ENCODE measurements around the gene MSRB2.
"Not testable (repeated sequence)": the region's sequence is repeated elsewhere in the genome, so short reads cannot be mapped to it uniquely, and the experiment has no call there.

The MSRB2 gene

GRCh38 chr10:23070092-23070912 lies 25.1 kb upstream of the MSRB2 start:
- not testable (repeated sequence) for DNase-seq

GRCh38 chr10:23070913-23071218 lies 24.5 kb upstream of the MSRB2 start:
- DNase-seq: no peak

- DNase-seq: not testable (repeated sequence)
These were observed 22.8 kb upstream of the MSRB2 start for GRCh38 chr10:23072593-23072992.

- DNase-seq: no peak
These were observed 21.9 kb upstream of the MSRB2 start for GRCh38 chr10:23073527-23073926.

GRCh38 chr10:23075672-23076071 lies 19.7 kb upstream of the MSRB2 start:
- no peak for DNase-seq

GRCh38 chr10:23078114-23078513 lies 17.3 kb upstream of the MSRB2 start:
- DNase-seq: no peak

- no peak for DNase-seq
These were observed 15.7 kb upstream of the MSRB2 start for GRCh38 chr10:23079700-23080099.

GRCh38 chr10:23080262-23080661 lies 15.1 kb upstream of the MSRB2 start:
- no peak for DNase-seq

- no peak for DNase-seq
These were observed 14.1 kb upstream of the MSRB2 start for GRCh38 chr10:23081221-23081750.

GRCh38 chr10:23081891-23082290 lies 13.5 kb upstream of the MSRB2 start:
- DNase-seq: no peak

- DNase-seq: no peak
These were observed 6.8 kb upstream of the MSRB2 start for GRCh38 chr10:23088609-23089008.

- DNase-seq: no peak
These were observed 484 bp upstream of the MSRB2 start for GRCh38 chr10:23094786-23095403.

GRCh38 chr10:23095966-23096801 lies 805 bp downstream of the MSRB2 start:
- DNase-seq: peak; percentile 9

GRCh38 chr10:23096802-23097549 lies 1.6 kb downstream of the MSRB2 start:
- DNase-seq: no peak

- no peak for DNase-seq
These were observed 3.7 kb downstream of the MSRB2 start for GRCh38 chr10:23099079-23099478.

GRCh38 chr10:23099816-23100215 lies 4.4 kb downstream of the MSRB2 start:
- DNase-seq: no peak

- no peak for DNase-seq
These were observed 5.1 kb downstream of the MSRB2 start for GRCh38 chr10:23100331-23101030.

GRCh38 chr10:23106331-23107072 lies 11.1 kb downstream of the MSRB2 start:
- no peak for DNase-seq

GRCh38 chr10:23110722-23111516 lies 15.5 kb downstream of the MSRB2 start:
- DNase-seq: no peak

- DNase-seq: no peak
These were observed 16.3 kb downstream of the MSRB2 start for GRCh38 chr10:23111517-23112286.

Measured in activated T-cell treated with anti-CD3 and anti-CD28 coated beads for 4 hours (primary cell).